Parathyroid adenoma (tissue), 2 donors: ENCODE results near the gene PLA2G4C.

ENCODE experiments used
- H2AFZ ChIP-seq: fragments of 300-600 bp; sonication (generic); one replicate; pipeline ENCODE4 v1.7.0; 2017; ENCODE audit warnings: antibody characterized with exemption, mild to moderate bottlenecking
- H3K27ac ChIP-seq: fragments of 300-600 bp; sonication (generic); one replicate; pipeline ENCODE4 v1.7.0; 2017
- H3K27me3 ChIP-seq: fragments of 300-600 bp; sonication (generic); one replicate; pipeline ENCODE4 v1.7.0; 2017; ENCODE audit warnings: low read length; ENCODE audit not compliant: control insufficient read depth, insufficient read depth
- H3K36me3 ChIP-seq: fragments of 300-600 bp; sonication (generic); one replicate; pipeline ENCODE4 v1.7.0; 2017; ENCODE audit warnings: low read length; ENCODE audit not compliant: control insufficient read depth, insufficient read depth
- H3K4me1 ChIP-seq: fragments of 300-600 bp; sonication (generic); one replicate; pipeline ENCODE4 v1.7.0; 2017; ENCODE audit warnings: control low read depth
- H3K4me2 ChIP-seq: fragments of 300-600 bp; sonication (generic); one replicate; pipeline ENCODE4 v1.7.0; 2017; ENCODE audit warnings: low read length
- H3K4me3 ChIP-seq: fragments of 300-600 bp; sonication (generic); one replicate; pipeline ENCODE4 v1.7.0; 2017; ENCODE audit warnings: low read depth, low read length
- H3K79me2 ChIP-seq: fragments of 300-600 bp; sonication (generic); one replicate; pipeline ENCODE4 v1.7.0; 2017; ENCODE audit warnings: control low read depth
- H3K9ac ChIP-seq: fragments of 300-600 bp; sonication (generic); one replicate; pipeline ENCODE4 v1.7.0; 2017; ENCODE audit warnings: mild to moderate bottlenecking
- H3K9me3 ChIP-seq: fragments of 300-600 bp; sonication (generic); one replicate; pipeline ENCODE4 v1.7.0; 2017; ENCODE audit warnings: low read length; ENCODE audit not compliant: control insufficient read depth
- TF ChIP-seq, protein P1 (sequence below): fragments of 300-600 bp; sonication (generic); IDR thresholded peaks from one replicate; pipeline ENCODE4 v1.7.0; 2017; ENCODE audit warnings: antibody characterized with exemption, mild to moderate bottlenecking
- donor health status: primary hyperparathyroidism.

The PLA2G4C gene

DNA sequence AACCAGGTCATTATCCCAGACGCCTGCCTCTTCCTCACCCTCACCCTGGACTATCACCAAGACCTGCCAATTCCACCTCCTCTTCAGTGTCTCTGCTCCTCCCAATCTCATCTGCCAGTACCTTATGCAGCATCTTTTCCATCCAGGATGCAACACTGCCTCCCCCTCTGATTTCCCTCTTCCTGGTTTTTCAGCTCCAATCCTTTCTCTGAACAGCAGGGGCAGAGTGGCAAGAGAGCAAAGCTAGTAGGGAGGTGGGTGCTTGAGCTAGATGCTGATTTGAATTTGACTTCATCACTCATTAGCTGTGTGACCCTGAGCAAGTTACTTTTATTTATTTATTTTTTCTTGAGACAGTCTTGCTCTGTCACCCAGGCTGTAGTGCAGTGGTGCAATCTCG, 41.2 kb downstream of the PLA2G4C start:
- no peaks in the 10 kb centered on the region for H3K4me1 ChIP-seq
- no peak overlapping the region for H3K27ac ChIP-seq
- H3K79me2 ChIP-seq, result no peaks in the 10 kb centered on the region
- no peak overlapping the region for H2AFZ ChIP-seq
- H3K9me3 ChIP-seq, result no peaks in the 10 kb centered on the region
- H3K4me3 ChIP-seq, result no peak overlapping the region
- H3K27me3 ChIP-seq, result no peaks in the 10 kb centered on the region
- no peaks in the 10 kb centered on the region for H3K36me3 ChIP-seq
- TF ChIP-seq, protein P1, sequence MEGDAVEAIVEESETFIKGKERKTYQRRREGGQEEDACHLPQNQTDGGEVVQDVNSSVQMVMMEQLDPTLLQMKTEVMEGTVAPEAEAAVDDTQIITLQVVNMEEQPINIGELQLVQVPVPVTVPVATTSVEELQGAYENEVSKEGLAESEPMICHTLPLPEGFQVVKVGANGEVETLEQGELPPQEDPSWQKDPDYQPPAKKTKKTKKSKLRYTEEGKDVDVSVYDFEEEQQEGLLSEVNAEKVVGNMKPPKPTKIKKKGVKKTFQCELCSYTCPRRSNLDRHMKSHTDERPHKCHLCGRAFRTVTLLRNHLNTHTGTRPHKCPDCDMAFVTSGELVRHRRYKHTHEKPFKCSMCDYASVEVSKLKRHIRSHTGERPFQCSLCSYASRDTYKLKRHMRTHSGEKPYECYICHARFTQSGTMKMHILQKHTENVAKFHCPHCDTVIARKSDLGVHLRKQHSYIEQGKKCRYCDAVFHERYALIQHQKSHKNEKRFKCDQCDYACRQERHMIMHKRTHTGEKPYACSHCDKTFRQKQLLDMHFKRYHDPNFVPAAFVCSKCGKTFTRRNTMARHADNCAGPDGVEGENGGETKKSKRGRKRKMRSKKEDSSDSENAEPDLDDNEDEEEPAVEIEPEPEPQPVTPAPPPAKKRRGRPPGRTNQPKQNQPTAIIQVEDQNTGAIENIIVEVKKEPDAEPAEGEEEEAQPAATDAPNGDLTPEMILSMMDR, result no peak
- no peak overlapping the region for H3K9ac ChIP-seq
- no peak overlapping the region for H3K4me2 ChIP-seq

DNA sequence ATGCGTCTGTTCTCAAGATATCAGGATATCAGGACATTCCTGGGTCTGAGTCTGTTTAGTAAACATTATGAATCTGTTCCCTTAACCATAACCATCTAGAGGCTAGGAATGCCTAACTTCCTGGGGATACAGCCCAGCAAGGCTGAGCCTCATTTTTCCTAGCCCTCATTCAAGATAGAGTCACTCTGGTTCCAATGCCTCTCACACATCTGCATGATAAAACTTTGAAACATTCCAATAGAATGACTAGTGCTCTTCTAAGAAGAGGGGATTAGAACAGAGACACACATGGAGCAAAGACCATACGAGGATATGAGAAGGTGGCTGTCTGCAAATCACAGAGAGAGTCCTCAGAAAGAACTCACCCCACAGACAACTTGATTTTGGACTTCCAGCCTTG, 46.1 kb downstream of the PLA2G4C start:
- TF ChIP-seq, protein P1, result no peak
- no peak overlapping the region for H3K27ac ChIP-seq
- H3K4me2 ChIP-seq, result no peak overlapping the region
- no peaks in the 10 kb centered on the region for H3K9me3 ChIP-seq
- no peak overlapping the region for H3K4me3 ChIP-seq
- no peaks in the 10 kb centered on the region for H3K27me3 ChIP-seq
- H3K79me2 ChIP-seq, result no peaks in the 10 kb centered on the region
- H3K4me1 ChIP-seq, result no peaks in the 10 kb centered on the region
- H2AFZ ChIP-seq, result no peak overlapping the region
- H3K36me3 ChIP-seq, result no peaks in the 10 kb centered on the region
- no peak overlapping the region for H3K9ac ChIP-seq

DNA sequence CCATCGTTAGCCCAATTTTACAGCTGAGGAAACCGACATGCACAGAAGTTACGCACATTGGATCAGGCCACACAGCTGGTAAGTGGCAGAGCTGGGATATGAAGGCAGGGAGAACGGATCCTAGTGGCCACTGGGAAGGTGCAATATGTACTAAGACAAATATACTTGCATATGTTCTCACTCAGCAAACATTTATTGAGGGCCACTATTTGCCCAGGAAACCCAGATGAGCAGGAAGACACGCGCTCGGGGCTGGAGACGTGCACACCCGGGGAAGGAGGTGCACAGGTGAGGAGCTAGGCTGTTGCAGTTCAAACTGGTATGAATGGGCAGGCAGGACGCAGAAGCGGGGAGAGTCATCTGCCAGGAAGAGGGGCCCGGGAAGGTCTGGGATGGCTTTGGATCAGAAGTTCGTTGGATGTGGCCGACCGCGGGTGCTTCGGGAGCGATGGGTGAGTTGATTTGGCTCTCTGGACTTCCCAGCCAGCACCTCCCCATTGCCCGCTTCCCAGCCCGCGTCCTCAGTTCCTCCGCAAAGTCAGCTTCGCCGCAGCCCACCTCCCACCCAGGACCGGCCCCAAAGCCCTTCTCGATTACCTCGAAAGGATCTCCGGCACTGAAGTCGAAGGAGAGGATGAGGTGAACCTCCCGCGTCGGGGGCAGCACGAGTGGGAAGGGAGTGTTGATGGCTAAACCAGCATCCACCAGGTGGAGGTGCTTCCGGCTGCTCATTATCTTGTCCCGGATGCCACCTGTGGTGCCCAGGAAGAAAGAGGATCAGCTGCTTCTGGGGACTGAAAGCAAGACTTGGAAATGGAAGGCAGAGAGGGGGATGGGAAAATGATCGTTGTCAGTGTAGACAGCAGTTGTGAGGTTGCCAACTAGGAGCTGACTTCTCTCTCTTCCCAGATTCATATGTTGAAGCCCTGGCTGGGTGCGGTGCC, 48.9 kb downstream of the PLA2G4C start:
- Histone ChIP-seq H3K79me2 (no peaks in the 10 kb centered on the region), H3K4me1 (no peaks in the 10 kb centered on the region), H3K27ac (no peak overlapping the region), H3K27me3 (no peaks in the 10 kb centered on the region), H3K36me3 (no peaks in the 10 kb centered on the region), H2AFZ (no peak overlapping the region), H3K9ac (no peak overlapping the region), H3K4me2 (no peak overlapping the region), H3K9me3 (no peaks in the 10 kb centered on the region), H3K4me3 (no peak overlapping the region)
- TF ChIP-seq, protein P1, result no peak

DNA sequence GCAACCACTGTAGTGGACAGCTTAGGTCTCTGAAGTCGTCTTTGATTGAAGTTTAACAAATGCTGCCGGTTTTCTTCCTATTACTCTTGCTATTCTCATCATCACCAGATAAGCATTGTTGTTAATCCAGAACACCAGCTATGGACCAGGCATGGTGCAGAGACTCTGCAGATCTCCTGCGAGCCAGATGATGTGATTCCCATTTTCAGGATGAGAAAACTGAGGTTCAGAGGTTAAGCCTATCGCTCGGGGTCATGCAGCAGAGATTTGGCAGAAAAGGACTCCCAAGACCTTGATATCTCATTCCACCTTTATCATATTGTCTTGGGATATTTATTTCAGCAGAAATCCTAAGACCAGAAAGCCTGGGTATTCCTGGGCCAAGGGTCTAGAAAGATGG, 50.2 kb downstream of the PLA2G4C start:
- no peak overlapping the region for H2AFZ ChIP-seq
- no peak overlapping the region for H3K4me2 ChIP-seq

More for the DNA sequence above, 50.2 kb downstream of the PLA2G4C start:
- Histone ChIP-seq H3K36me3 (no peaks in the 10 kb centered on the region), H3K79me2 (no peaks in the 10 kb centered on the region), H3K27me3 (no peaks in the 10 kb centered on the region), H3K4me1 (no peaks in the 10 kb centered on the region), H3K9me3 (no peaks in the 10 kb centered on the region), H3K27ac (no peak overlapping the region), H3K9ac (no peak overlapping the region), H3K4me3 (no peak overlapping the region)
- TF ChIP-seq, protein P1, result no peak
